Nephron (organoid): ENCODE measurements around the gene ANKRD33B.
A peak's percentile ranks its signal among the peaks of the same experiment; 100 is the strongest.
"Not testable (repeated sequence)": the region's sequence is repeated elsewhere in the genome, so short reads cannot be mapped to it uniquely, and the experiment has no call there.

Source experiments
- H3K27ac Mint-ChIP-seq, 3 experiments: 2 replicates each; pipeline ENCODE4 v1.8.0; 2020; ENCODE audit warnings: mixed read lengths in 3 of 3, mild to moderate bottlenecking in 2 of 3, moderate library complexity in 1 of 3
- H3K27me3 Mint-ChIP-seq: 2 replicates; pipeline ENCODE4 v1.8.0; 2021; ENCODE audit warnings: low read depth, mild to moderate bottlenecking, moderate library complexity, mixed read lengths
- H3K36me3 Mint-ChIP-seq: 2 replicates; pipeline ENCODE4 v1.8.0; 2020; ENCODE audit warnings: low read depth, mixed read lengths
- H3K4me1 Mint-ChIP-seq: 2 replicates; pipeline ENCODE4 v1.8.0; 2020; ENCODE audit warnings: mixed read lengths
- H3K4me3 Mint-ChIP-seq, 3 experiments: 2 replicates each; pipeline ENCODE4 v1.8.0; 2020; ENCODE audit warnings: mild to moderate bottlenecking in 3 of 3, mixed read lengths in 3 of 3, moderate library complexity in 2 of 3
- H3K9me3 Mint-ChIP-seq: 2 replicates; pipeline ENCODE4 v1.8.0; 2020; ENCODE audit warnings: mixed read lengths
- TF ChIP-seq, protein P1 (sequence below), 3 experiments: fragments of 200-600 bp; sonication (generic); IDR thresholded peaks; one replicate each; pipeline ENCODE4 v1.5.0; 2021; ENCODE audit warnings: antibody characterized with exemption in 3 of 3; ENCODE audit not compliant: unreplicated experiment in 3 of 3

ANKRD33B gene

DNA sequence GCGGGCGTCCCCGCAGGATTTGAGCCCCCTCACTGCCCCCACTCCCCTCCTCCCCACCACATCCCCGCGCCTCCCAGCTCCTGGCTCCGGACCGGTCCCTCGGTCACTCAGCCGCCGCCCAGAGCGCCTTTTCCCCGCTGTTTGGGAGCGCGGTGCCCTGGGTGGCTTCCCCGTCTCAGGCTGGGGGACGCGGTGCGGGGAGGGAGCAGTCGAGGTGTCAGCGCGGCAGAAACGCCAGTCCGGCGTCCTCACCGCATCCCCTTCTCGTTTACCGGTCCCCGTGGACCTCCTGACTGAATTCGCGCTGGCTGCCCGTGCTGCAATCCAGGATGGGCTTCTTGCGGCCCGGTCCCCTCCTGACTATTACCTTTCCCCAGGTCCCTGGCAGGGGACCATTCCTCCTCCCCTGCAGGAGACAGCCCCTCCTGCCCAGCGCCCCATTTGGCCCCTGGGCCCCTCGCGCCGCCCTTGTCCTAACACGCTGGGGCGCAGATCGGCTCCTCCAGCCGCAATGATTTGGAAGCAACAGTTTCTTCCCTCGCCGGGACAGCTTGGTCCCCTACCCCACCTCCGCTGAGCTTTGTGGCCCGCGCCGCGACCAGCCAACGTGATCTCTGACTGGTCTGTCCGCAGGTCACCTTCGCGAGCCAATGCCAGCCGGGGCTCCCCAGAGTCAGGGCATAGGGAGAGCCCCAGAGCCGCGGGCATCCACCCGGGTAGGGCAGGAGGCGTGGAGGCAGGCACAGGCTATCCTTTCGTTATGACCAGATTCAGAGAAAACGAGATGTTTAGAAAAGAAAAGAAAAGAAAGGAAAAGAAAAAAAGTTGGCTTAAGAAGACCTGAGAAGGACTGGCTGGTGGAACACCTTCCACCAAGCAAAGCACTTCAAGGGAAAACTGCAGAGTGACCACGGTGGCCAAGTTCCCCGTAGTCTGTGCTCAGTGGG is 1.2 kb downstream of the ANKRD33B start:
- H3K36me3 Mint-ChIP-seq: no peaks in the 10 kb centered on the region
- no peak overlapping the region for H3K27ac Mint-ChIP-seq
- peaks cover 28% of the 10 kb centered on the region for H3K4me1 Mint-ChIP-seq
- peaks cover 65% of the 10 kb centered on the region for H3K27me3 Mint-ChIP-seq
- peak overlapping the region; percentile 82 to 87 (median 84) for H3K4me3 Mint-ChIP-seq
- H3K9me3 Mint-ChIP-seq: no peaks in the 10 kb centered on the region
- TF ChIP-seq, protein P1, sequence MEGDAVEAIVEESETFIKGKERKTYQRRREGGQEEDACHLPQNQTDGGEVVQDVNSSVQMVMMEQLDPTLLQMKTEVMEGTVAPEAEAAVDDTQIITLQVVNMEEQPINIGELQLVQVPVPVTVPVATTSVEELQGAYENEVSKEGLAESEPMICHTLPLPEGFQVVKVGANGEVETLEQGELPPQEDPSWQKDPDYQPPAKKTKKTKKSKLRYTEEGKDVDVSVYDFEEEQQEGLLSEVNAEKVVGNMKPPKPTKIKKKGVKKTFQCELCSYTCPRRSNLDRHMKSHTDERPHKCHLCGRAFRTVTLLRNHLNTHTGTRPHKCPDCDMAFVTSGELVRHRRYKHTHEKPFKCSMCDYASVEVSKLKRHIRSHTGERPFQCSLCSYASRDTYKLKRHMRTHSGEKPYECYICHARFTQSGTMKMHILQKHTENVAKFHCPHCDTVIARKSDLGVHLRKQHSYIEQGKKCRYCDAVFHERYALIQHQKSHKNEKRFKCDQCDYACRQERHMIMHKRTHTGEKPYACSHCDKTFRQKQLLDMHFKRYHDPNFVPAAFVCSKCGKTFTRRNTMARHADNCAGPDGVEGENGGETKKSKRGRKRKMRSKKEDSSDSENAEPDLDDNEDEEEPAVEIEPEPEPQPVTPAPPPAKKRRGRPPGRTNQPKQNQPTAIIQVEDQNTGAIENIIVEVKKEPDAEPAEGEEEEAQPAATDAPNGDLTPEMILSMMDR (IDR thresholded peaks at IDR 0.05; ENCODE audit: unreplicated experiment in 3 of 3): no peak

- Mint-ChIP-seq H3K9me3 (no peaks in the 10 kb centered on the region), H3K36me3 (no peaks in the 10 kb centered on the region), H3K27me3 (peaks cover 56% of the 10 kb centered on the region), H3K27ac (no peak overlapping the region), H3K4me3 (peak overlapping the region; percentile 82 to 87 (median 84)), H3K4me1 (peaks cover 28% of the 10 kb centered on the region)
- TF ChIP-seq, protein P1 (IDR thresholded peaks at IDR 0.05; ENCODE audit: unreplicated experiment in 3 of 3): no peak
Measured at GRCh38 chr5:10565785-10566542, 2.1 kb downstream of the ANKRD33B start.

GRCh38 chr5:10566543-10567068 is 2.7 kb downstream of the ANKRD33B start:
- TF ChIP-seq, protein P1 (IDR thresholded peaks at IDR 0.05; ENCODE audit: unreplicated experiment in 3 of 3): no peak
- Mint-ChIP-seq H3K27me3 (peaks cover 50% of the 10 kb centered on the region), H3K9me3 (no peaks in the 10 kb centered on the region), H3K4me3 (peak overlapping the region; percentile 37 to 87 (median 58)), H3K4me1 (peaks cover 28% of the 10 kb centered on the region), H3K36me3 (no peaks in the 10 kb centered on the region), H3K27ac (peak overlapping the region in 1 of 3 experiments; percentile 5)

- no peaks in the 10 kb centered on the region for H3K36me3 Mint-ChIP-seq
- peaks cover 28% of the 10 kb centered on the region for H3K4me1 Mint-ChIP-seq
- no peaks in the 10 kb centered on the region for H3K9me3 Mint-ChIP-seq
- peaks cover 44% of the 10 kb centered on the region for H3K27me3 Mint-ChIP-seq
- peak overlapping the region; percentile 37 to 87 (median 58) for H3K4me3 Mint-ChIP-seq
- TF ChIP-seq, protein P1 (IDR thresholded peaks at IDR 0.05; ENCODE audit: unreplicated experiment in 3 of 3): no peak
- peak overlapping the region in 1 of 3 experiments; percentile 5 for H3K27ac Mint-ChIP-seq
Measured at GRCh38 chr5:10567121-10567591, 3.3 kb downstream of the ANKRD33B start.

GRCh38 chr5:10567781-10568321 is 4.0 kb downstream of the ANKRD33B start:
- H3K27ac Mint-ChIP-seq: no peak overlapping the region
- peaks cover 28% of the 10 kb centered on the region for H3K4me1 Mint-ChIP-seq
- TF ChIP-seq, protein P1 (IDR thresholded peaks at IDR 0.05; ENCODE audit: unreplicated experiment in 3 of 3): no peak
- H3K4me3 Mint-ChIP-seq: peak overlapping the region in 1 of 3 experiments; percentile 24
- H3K36me3 Mint-ChIP-seq: no peaks in the 10 kb centered on the region
- no peaks in the 10 kb centered on the region for H3K9me3 Mint-ChIP-seq
- peaks cover 37% of the 10 kb centered on the region for H3K27me3 Mint-ChIP-seq

GRCh38 chr5:10570540-10570939 is 6.7 kb downstream of the ANKRD33B start:
- Mint-ChIP-seq H3K27me3 (peaks cover 22% of the 10 kb centered on the region), H3K4me1 (peaks cover 24% of the 10 kb centered on the region)
- not testable (repeated sequence) for H3K9me3 Mint-ChIP-seq, H3K4me3 Mint-ChIP-seq, H3K27ac Mint-ChIP-seq, H3K36me3 Mint-ChIP-seq
